Measurements from ENCODE around the gene ZNF678.
"Not testable (repeated sequence)": the region's sequence is repeated elsewhere in the genome, so short reads cannot be mapped to it uniquely, and the experiment has no call there.

The ZNF678 gene

DNA sequence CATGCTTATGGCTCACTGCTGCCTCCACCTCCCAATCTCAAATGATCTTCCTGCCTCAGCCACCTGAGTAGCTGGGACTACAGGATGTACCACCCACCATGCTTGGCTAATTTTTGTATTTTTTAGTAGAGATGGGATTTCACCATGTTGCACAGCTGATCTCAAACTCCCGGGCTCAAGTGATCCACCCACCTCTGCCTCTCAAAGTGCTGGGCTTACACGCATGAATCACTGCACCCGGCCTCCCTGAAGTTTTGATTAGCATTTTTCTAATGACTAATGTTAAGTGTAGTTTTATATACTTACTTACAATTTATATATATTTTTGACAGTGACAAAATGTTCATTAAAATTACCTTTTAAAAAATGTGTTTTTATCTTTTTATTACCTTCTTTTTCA is 41.1 kb downstream of the ZNF678 start:
- Mint-ChIP-seq H3K27me3 (no peaks in the 10 kb centered on the region), H3K36me3 (ENCODE audit: low read depth) (peaks cover 73% of the 10 kb centered on the region), H3K4me1 (ENCODE audit: low read depth) (peaks cover 5% of the 10 kb centered on the region), H3K27ac (no peak overlapping the region), H3K4me3 (no peak overlapping the region), H3K9me3 (peaks cover 48% of the 10 kb centered on the region)
- no peak for DNase-seq

- not testable (repeated sequence) for H3K27ac Mint-ChIP-seq; H3K4me3 Mint-ChIP-seq; H3K27me3 Mint-ChIP-seq; DNase-seq; H3K4me1 Mint-ChIP-seq (ENCODE audit: low read depth)
- peaks cover 48% of the 10 kb centered on the region for H3K9me3 Mint-ChIP-seq
- peaks cover 77% of the 10 kb centered on the region for H3K36me3 Mint-ChIP-seq (ENCODE audit: low read depth)
Observed at GRCh38 chr1:227606271-227606670, 42.9 kb downstream of the ZNF678 start.

DNA sequence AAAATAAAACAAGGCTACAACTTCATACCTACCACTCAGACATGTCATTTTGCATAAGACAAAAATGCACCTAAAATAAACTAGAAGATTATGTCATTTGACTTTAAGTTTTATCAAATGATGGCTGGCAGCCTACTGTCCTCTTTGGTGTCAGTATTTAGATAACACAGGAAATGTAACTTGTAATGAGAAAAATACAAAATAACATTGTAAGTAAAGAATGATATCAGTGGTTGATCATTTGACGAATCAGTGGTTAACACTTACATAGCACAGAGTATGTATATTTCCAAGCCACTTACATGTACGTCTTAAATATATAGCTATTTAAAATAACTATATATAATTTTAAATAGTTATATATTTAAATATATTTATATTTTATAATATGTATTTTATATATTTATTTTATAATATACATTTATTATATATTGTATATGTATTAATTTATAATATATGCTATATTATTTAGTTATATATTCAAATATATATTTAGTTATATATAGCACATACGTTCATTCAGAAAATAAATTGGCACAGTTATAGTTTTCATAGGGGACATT is 44.1 kb downstream of the ZNF678 start:
- Mint-ChIP-seq H3K27ac (no peak overlapping the region), H3K27me3 (no peaks in the 10 kb centered on the region), H3K4me1 (ENCODE audit: low read depth) (no peaks in the 10 kb centered on the region), H3K9me3 (peaks cover 50% of the 10 kb centered on the region), H3K36me3 (ENCODE audit: low read depth) (peaks cover 81% of the 10 kb centered on the region), H3K4me3 (no peak overlapping the region)
- DNase-seq, result no peak

- DNase-seq, result no peak
- H3K4me3 Mint-ChIP-seq, result no peak overlapping the region
- no peaks in the 10 kb centered on the region for H3K27me3 Mint-ChIP-seq
- peaks cover 62% of the 10 kb centered on the region for H3K9me3 Mint-ChIP-seq
- peaks cover 87% of the 10 kb centered on the region for H3K36me3 Mint-ChIP-seq (ENCODE audit: low read depth)
- no peak overlapping the region for H3K27ac Mint-ChIP-seq
- no peaks in the 10 kb centered on the region for H3K4me1 Mint-ChIP-seq (ENCODE audit: low read depth)
Observed at GRCh38 chr1:227612658-227613057, 49.3 kb downstream of the ZNF678 start.

DNA sequence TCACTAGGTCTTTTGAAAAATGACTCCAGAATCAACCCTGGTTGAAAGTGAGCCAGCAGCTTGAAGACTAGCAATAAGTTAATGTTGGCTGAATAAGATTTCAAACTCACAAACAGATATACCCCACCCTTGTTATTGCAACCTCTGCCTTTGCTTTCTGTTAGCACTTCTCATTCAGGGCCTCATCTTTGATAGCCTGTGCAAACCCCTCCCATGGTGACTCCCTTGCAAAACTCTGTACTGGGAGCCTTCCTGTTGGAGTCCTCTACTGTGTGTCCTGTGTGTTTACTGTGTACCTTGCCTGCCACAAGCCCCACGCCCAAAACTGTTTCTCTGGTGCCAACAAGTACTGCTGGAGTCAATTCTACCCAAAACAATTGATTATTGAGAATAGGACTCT is 50.2 kb downstream of the ZNF678 start:
- Mint-ChIP-seq H3K9me3 (peaks cover 68% of the 10 kb centered on the region), H3K36me3 (ENCODE audit: low read depth) (peaks cover 93% of the 10 kb centered on the region), H3K4me3 (no peak overlapping the region), H3K27ac (no peak overlapping the region), H3K4me1 (ENCODE audit: low read depth) (no peaks in the 10 kb centered on the region), H3K27me3 (no peaks in the 10 kb centered on the region)
- DNase-seq, result no peak

DNA sequence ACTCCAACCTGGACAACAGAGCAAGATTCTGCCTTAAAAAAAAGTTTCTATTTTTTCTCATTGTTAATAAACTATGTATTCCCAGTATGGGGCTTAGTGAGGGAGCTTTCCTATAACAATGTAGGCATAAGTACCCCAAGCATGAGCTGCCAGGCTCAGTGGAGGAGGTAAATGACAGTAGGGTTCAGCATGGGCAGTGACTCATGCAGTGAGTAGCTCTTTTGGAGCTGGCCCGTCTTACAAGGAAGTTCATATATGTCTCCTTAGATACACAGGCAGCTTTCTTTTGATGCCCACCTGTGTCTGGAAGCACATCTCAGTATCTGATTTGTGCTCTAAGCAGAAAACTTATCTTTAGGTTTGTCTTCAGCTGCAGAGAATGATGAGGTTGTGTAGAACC is 57.9 kb downstream of the ZNF678 start:
- DNase-seq, result no peak
- Mint-ChIP-seq H3K27ac (no peak overlapping the region), H3K4me1 (ENCODE audit: low read depth) (no peaks in the 10 kb centered on the region), H3K9me3 (peaks cover 66% of the 10 kb centered on the region), H3K36me3 (ENCODE audit: low read depth) (peaks cover 95% of the 10 kb centered on the region), H3K27me3 (no peaks in the 10 kb centered on the region), H3K4me3 (no peak overlapping the region)

DNA sequence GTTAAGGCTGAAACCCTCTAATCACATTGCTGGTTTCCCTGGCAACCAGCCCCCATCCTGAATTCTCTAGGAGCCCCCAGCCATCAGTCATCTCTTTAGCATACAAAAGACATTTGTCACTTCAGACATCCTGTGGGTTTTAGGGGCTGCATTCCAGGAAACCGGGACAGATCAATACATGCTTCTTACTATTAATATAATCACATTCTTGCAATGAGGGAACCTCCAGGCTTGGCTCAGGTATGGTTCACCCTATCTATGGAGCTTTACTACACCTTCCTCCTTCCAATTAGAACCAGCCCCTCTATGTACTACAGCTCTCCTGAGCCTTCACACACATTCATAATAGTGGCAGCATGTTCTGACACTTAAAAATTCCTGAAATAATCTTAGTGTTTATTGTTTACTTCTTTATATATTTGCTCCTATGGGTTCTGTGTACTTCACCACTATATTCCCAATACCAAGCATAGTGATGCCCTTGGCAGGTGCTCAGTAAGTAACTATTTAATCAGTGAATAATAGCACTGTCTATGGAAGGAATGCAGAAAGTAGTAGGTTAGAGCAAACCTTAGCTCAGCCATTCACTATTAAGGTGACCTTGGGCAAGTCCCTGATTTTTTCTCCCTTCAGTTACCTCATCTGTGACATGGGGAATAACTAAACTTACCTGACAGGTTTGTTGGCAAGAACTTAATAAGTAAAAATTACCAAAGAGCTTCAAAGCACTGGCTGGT is 59.6 kb downstream of the ZNF678 start:
- no peak overlapping the region for H3K27ac Mint-ChIP-seq
- peaks cover 98% of the 10 kb centered on the region for H3K36me3 Mint-ChIP-seq (ENCODE audit: low read depth)
- peaks cover 72% of the 10 kb centered on the region for H3K9me3 Mint-ChIP-seq
- no peaks in the 10 kb centered on the region for H3K4me1 Mint-ChIP-seq (ENCODE audit: low read depth)
- no peak for DNase-seq
- H3K4me3 Mint-ChIP-seq, result no peak overlapping the region
- H3K27me3 Mint-ChIP-seq, result no peaks in the 10 kb centered on the region

- Mint-ChIP-seq H3K4me1 (ENCODE audit: low read depth) (no peaks in the 10 kb centered on the region), H3K9me3 (peaks cover 72% of the 10 kb centered on the region), H3K36me3 (ENCODE audit: low read depth) (peaks cover 64% of the 10 kb centered on the region), H3K4me3 (no peak overlapping the region), H3K27me3 (no peaks in the 10 kb centered on the region), H3K27ac (no peak overlapping the region)
- DNase-seq, result no peak
Observed at GRCh38 chr1:227632325-227632724, 69.0 kb downstream of the ZNF678 start.

- peaks cover 47% of the 10 kb centered on the region for H3K36me3 Mint-ChIP-seq (ENCODE audit: low read depth)
- no peak overlapping the region for H3K27ac Mint-ChIP-seq
- H3K4me3 Mint-ChIP-seq, result no peak overlapping the region
- no peaks in the 10 kb centered on the region for H3K27me3 Mint-ChIP-seq
- H3K9me3 Mint-ChIP-seq, result peaks cover 59% of the 10 kb centered on the region
- no peak for DNase-seq
- no peaks in the 10 kb centered on the region for H3K4me1 Mint-ChIP-seq (ENCODE audit: low read depth)
Observed at GRCh38 chr1:227635596-227635995, 72.2 kb downstream of the ZNF678 start.

DNA sequence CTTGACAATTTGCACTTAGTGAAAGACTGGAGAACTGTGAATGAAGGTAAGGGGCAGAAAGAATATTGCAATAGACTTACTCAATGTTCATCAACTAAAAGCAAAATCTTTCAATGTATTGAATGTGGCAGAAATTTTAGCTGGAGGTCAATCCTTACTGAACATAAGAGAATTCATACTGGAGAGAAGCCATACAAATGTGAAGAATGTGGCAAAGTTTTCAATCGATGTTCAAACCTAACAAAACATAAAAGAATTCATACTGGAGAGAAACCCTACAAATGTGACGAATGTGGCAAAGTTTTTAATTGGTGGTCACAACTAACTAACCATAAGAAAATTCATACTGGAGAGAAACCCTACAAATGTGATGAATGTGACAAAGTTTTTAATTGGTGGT is 91.1 kb downstream of the ZNF678 start:
- Mint-ChIP-seq H3K27ac (no peak overlapping the region), H3K36me3 (ENCODE audit: low read depth) (peaks cover 86% of the 10 kb centered on the region), H3K27me3 (no peaks in the 10 kb centered on the region), H3K9me3 (peaks cover 60% of the 10 kb centered on the region), H3K4me1 (ENCODE audit: low read depth) (no peaks in the 10 kb centered on the region), H3K4me3 (no peak overlapping the region)
- DNase-seq, result no peak

GRCh38 chr1:227654858-227655752 is 91.7 kb downstream of the ZNF678 start:
- DNase-seq, result no peak
- no peaks in the 10 kb centered on the region for H3K27me3 Mint-ChIP-seq
- no peak overlapping the region for H3K4me3 Mint-ChIP-seq
- H3K4me1 Mint-ChIP-seq (ENCODE audit: low read depth), result no peaks in the 10 kb centered on the region
- peaks cover 57% of the 10 kb centered on the region for H3K9me3 Mint-ChIP-seq
- H3K36me3 Mint-ChIP-seq (ENCODE audit: low read depth), result peaks cover 84% of the 10 kb centered on the region
- no peak overlapping the region for H3K27ac Mint-ChIP-seq

GRCh38 chr1:227661495-227661894 is 98.1 kb downstream of the ZNF678 start:
- H3K4me1 Mint-ChIP-seq (ENCODE audit: low read depth), result no peaks in the 10 kb centered on the region
- H3K27me3 Mint-ChIP-seq, result no peaks in the 10 kb centered on the region
- no peak for DNase-seq
- H3K4me3 Mint-ChIP-seq, result no peak overlapping the region
- no peak overlapping the region for H3K27ac Mint-ChIP-seq
- H3K36me3 Mint-ChIP-seq (ENCODE audit: low read depth), result peaks cover 86% of the 10 kb centered on the region
- H3K9me3 Mint-ChIP-seq, result peaks cover 69% of the 10 kb centered on the region

DNA sequence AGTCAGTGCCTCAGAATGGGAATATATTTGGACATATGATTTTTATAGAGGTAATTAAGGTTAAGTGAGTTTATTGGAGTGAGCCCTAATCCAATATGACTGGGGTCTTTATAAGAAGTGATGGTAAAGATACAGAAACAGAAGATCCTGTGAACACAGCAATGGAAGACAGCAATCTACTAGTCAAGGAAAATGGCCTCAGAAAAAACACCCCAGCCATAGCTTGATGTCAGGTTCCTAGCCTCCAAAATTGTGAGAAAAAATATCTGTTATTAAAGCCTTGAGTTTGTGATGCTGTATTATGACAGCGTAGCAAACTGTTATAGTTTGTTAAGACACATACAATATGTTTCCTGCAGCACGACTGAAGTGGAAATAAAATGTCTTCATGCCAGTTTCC is 99.6 kb downstream of the ZNF678 start:
- Mint-ChIP-seq H3K36me3 (ENCODE audit: low read depth) (peaks cover 85% of the 10 kb centered on the region), H3K4me1 (ENCODE audit: low read depth) (no peaks in the 10 kb centered on the region), H3K27ac (no peak overlapping the region), H3K4me3 (no peak overlapping the region), H3K9me3 (peaks cover 73% of the 10 kb centered on the region), H3K27me3 (no peaks in the 10 kb centered on the region)
- no peak for DNase-seq

- Mint-ChIP-seq H3K27ac (no peak overlapping the region), H3K4me1 (ENCODE audit: low read depth) (no peaks in the 10 kb centered on the region), H3K9me3 (peaks cover 77% of the 10 kb centered on the region), H3K4me3 (no peak overlapping the region), H3K27me3 (no peaks in the 10 kb centered on the region), H3K36me3 (ENCODE audit: low read depth) (peaks cover 72% of the 10 kb centered on the region)
- no peak for DNase-seq
Observed at GRCh38 chr1:227666286-227666685, 102.9 kb downstream of the ZNF678 start.

DNA sequence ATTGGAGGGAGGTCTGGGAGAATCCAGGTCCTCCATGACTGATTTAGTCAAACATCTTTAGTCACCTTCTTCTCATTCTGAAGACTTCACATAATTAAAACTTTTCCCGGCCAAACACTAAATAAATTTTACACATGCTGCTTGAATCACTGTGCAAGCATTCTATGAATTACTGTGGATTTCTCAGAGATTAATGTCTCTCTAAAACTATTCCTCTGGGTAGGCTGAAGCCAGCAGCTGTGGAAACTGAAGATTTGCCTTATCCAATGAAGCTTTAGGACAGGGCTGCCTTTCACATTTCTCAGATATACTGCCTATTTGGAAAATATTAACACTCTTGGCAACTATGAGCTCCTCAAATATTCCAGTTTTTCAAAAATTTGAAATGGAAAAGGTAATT is 110.1 kb downstream of the ZNF678 start:
- Mint-ChIP-seq H3K4me1 (ENCODE audit: low read depth) (no peaks in the 10 kb centered on the region), H3K36me3 (ENCODE audit: low read depth) (peaks cover 50% of the 10 kb centered on the region), H3K4me3 (no peak overlapping the region), H3K27me3 (no peaks in the 10 kb centered on the region), H3K27ac (no peak overlapping the region), H3K9me3 (peaks cover 70% of the 10 kb centered on the region)
- DNase-seq, result no peak
